ENCODE data around the gene SLC22A1.

DNA sequence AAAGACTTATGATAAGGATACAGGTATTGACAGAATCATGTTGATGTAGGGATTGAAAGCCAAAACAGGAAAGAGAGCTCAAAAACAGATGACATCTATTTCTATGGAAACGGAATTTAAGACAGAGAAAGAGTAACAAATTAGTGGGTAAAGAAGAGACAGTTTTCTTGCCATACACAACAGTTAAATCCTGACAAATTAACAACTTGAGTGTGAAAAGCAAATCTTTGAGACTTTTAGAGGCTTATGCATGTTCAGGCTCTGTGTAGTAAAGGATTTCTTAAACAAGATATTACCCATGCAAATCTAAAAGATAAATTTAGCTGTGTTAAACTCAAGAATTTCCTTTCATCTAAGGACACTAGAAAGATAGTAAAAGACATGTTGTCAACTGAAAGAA, 68.5 kb downstream of the SLC22A1 start:
- no peak for TF ChIP-seq YY1 (IDR thresholded peaks at IDR 0.05; ENCODE audit: insufficient read depth, insufficient read length)
- no peak for TF ChIP-seq ZNF274 (IDR thresholded peaks at IDR 0.05; ENCODE audit: low read depth, low read length)
- TF ChIP-seq SUZ12 (IDR thresholded peaks at IDR 0.05; ENCODE audit: extremely low read depth, insufficient read depth, insufficient read length) = no peak

Data from NT2/D1 (cell line).